Colon (tissue), 2 donors: Measurements from ENCODE around the gene KCNC4.

Source experiments
- FAIRE-seq: peaks from 2 replicates; lab custom pipeline; 2012; peaks lifted over from hg19 to GRCh38; lab: Jason Lieb, UNC
- donor health status: control.
- donor health status: control.

The KCNC4 gene

DNA sequence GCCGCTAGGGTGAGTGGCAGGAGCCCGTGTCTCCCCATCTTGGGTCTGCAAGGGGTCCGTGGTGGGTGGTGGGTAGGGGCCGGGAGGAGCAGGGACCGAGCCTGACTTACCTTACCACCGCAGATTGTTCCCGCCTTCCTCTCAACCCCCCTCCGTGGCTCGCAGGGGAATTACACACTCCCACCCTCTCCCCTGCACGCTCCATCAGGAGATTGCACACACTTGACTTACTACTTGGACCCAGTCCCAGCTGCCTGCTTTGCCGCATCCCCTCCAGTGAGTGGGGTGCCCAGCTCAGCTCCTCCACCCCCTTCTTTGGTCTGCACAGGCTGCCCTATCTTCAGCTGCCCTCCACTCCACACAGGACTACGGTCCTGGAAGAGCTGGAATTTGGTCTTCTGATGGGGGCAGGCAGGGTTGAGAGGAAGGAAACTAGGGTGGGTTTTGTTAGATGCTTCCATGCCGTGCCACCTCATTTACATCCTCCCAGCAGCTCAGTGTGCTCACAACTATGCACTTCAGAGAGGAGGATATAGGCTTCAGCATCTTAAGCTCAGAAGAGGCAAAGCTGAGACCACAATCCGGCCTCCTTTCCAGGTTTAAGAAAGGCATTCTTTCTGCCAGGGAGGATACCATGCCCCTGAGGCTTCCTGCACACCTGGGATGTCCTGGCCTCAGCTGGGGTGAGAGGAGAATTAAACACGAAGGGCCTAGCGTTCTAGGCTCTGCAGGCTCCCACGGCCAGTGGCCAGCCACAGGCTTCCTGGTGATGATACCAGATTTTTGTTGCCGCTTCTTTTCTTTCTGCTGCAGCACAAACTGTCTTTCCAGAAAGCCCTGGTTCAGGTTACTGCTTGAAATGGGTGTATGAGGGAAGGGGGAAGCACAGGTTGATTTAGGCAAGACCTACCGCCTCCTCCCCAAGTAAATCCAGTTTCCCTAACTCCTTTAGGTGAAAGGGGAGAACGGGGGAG lies 2.3 kb downstream of the KCNC4 start:
- FAIRE-seq: no peak

DNA sequence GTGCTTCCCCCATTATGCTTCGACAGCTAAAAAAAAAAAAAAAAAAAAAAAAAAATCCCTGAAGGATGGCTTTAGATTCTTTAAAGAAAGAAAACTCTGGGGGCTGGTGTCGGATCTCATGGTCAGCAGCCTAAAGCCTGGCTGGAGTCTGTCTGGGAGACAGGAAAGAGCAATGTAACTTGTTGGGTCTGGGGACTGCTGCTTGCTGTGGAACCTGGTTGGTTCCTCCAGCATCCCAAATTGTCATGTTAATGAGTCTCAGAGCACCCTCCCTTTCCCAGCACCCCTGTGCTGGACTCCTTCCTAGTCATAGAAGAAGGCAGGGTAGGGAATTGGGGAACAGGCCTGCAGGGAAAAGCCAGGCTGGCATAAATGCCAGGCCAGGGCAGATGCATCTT lies 3.0 kb downstream of the KCNC4 start:
- no peak for FAIRE-seq

- no peak for FAIRE-seq
These were observed 4.6 kb downstream of the KCNC4 start for GRCh38 chr1:110214454-110215404.

DNA sequence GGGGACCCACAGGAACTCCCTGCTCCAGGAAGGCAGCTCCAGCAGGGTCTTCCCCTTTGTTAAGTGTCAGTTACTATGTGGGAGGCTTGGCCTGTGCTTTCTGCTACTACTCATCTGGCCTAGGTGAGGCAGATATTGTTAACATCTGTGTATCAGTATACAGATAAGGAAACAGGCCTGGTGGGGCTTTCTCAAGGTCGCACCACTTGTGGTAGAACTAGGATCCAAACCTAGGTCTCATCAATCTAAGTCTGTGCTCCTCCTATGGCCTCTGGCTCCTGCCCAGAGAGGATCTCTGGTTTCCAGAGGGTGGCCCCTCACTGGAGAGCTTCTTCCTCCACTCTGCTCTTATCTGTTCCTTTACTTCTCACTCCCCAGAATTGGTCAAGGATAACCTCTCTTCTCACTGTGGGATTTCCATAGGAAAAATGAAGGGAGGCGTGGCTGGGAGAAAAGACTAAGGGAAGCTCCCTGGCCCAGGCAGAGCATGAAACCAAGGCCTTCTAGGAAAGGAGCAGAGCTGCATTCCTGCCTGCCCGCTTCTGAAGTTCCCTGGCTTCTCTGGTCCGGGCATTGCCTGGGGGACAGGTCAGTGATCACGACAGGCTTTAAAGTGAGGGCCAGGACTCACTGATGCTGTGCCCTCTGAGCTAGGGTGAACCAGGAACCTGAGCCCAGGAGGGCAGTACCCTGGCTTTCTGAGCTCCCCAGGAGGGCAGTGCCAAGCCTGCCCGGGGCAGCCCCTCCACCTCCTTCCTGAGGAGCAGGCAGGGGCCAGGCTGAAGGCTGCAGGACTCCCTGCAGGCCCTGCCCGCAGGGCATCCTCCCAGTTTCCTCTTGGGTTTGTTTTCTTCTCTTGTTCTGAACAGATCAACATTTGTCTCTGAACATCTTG lies 5.8 kb downstream of the KCNC4 start:
- no peak for FAIRE-seq

DNA sequence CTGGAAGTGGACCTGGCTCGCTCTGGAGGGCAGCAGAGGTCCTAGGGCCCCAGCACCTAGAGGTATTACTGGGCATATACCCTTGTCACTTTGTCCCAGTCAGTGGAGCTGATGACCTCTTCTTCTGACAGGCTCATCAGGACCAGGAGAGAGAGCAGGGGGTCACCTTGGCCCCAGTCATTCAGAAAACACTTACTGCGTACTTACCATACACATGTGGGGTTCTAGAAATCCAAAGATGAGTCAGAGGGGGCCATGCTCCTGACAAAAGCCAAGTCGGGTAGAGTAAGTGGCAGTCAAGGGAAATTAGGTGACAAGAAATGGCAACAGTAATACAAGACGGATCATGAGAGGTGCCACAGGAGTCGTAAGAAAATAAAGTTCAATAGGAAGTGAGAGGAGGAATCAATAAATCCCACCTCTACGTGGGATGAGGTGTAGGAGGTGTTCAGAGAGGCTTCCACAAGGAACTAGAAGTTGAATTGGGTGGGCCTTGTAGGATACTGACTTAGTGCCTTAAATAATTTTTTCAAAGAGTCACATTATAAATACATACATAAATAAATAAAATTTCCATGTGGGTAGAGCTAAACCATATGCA lies 6.8 kb downstream of the KCNC4 start:
- no peak for FAIRE-seq

GRCh38 chr1:110218137-110218536 lies 8.0 kb downstream of the KCNC4 start:
- FAIRE-seq: no peak

GRCh38 chr1:110218739-110219138 lies 8.6 kb downstream of the KCNC4 start:
- FAIRE-seq: no peak

DNA sequence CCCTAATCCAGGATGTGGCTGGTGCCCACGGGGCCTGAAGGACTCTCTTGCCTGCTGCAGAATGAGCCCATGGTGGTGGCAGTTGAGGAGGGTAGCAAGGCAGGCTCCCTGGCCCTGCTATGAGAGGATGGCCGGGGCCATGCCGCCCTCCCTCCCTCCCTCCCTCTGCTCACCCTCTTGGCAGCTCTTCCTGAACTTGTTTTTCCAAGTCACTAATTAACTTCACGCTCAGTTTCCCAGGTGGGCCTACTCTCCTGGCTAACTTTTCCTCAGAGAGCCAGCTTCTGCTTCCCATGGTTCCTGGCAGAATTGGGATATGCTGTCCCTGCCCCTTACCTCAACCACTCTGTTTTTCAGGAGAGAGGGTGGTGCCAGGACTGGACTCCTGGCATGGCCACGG lies 10.2 kb downstream of the KCNC4 start:
- FAIRE-seq: no peak

GRCh38 chr1:110221119-110221518 lies 11.0 kb downstream of the KCNC4 start:
- FAIRE-seq: no peak

GRCh38 chr1:110223127-110223526 lies 13.0 kb downstream of the KCNC4 start:
- no peak for FAIRE-seq

GRCh38 chr1:110223581-110223980 lies 13.5 kb downstream of the KCNC4 start:
- no peak for FAIRE-seq

DNA sequence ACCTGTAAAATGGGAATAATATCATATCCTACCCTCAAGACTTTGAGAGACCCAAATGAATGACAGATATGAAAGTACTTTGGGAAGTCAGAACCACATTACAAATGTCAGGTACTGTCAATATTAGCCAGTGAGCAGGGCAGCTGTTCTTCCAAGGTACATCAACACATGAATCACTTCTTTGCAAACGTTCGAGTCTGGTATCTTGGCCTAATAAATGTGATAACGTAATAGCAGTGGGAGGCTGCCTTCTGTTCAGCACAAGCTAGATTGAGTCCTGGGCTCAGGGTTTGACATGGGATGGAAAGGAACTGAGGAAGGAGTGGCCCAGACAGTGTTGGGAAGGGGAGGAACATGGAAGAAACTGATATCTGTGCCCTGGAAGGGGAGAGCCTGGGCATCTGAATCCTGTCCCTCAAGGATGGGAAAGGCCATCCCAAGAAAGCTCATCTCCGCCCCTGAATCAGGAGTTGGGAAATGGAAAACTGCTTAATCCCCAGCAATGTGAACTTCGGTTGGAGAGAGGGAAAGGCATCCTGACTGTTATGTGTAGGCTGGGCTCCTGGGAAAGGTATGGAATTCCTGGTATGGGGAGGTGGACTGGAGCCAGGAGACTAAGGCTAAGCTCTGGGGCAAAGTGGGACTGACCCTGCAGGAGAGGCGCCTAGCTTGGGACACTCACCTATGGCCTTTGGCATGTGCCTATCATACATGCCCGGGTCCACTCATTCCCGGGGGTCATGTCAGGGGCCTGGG lies 14.3 kb downstream of the KCNC4 start:
- no peak for FAIRE-seq

DNA sequence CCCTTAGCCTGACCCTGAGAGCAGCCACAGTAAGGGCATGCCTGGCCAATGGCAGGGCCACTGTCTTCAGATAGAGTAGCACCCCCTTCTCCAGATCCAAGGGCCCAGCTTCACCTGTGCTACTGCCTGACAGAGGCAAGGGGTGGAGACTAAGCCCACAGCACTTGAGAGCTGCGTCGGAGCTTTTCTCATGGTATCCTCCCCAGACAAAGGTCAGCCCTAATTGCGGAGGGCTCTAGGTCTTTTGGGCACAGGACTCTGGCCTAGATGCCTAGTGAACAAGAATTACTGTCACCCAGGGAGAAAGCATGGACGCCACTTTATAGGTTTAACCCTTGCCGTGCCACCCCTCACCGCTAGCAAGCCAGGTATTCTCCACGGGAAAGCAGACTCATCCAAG lies 15.1 kb downstream of the KCNC4 start:
- no peak for FAIRE-seq

- FAIRE-seq: no peak
These were observed 15.8 kb downstream of the KCNC4 start for GRCh38 chr1:110225756-110226404.

- FAIRE-seq: no peak
These were observed 17.7 kb downstream of the KCNC4 start for GRCh38 chr1:110227774-110228173.

DNA sequence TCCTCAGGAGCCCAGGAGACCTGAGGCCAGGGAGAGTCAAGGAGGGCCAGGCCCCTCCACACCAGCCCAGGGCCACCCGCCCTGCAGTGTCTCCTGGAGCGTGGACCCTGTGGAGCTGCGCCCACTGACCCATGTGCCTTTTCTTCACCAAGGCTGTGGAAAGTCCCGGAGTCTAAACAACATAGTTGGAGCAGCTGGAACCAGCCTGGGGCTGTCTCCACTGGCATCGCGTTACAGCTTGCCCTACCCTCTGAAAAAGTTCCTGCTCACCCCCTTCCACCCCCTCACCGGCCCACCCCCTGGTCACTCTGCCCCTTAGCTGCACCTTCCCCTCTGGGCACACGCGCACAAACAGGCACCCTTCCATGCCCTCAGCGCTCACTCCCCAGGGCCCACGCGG lies 18.3 kb downstream of the KCNC4 start:
- no peak for FAIRE-seq

DNA sequence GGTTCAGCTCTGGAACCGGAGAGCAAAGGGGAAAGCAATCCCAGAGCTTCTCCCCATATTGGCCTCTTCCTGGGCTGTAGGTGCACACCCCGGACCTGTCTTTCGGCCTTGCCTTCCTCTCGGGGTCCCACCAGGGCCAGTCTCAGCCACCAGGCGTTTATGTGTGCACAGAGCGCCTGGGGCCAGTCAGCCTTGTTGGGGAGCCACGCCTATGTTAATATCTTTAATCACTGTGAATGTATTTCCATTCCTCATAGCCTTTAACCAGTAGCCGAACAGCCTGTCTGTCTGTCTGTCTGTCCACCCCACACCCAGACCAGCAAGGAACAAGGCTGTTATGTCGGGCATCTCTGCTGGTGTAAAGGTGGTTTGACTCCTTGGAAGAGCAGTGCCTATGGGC lies 18.8 kb downstream of the KCNC4 start:
- no peak for FAIRE-seq

DNA sequence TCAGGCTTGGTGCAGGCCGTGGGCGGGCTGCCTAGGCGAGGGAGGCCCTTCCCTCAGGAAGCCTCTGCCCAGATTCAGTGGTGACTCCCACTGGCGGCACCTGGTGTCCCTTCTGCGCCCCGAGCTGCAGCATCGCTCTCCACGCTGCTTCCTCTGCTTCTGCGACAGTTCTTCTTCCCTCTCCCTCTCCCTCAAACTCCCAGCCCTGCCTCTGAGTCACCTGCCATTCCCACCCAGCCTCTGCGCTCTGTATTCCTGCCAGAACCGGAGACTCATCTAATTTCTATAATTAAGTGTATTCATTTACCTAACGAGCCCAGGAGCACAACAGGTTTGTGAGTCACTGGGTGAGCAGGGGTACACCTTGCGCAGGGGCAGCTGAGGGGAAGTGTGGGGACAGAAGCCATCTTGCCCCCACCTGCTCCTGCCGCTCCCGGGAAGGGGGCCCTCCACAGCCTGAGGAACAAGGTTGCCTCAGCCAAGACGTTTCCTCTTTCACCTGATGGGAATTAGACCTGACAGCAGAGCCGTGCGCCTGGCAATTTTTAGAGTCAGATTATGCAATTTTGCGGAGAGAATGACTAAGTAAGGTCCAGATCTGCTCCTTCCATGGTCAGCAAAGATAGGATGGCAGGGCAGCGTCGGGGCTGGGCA lies 19.4 kb downstream of the KCNC4 start:
- FAIRE-seq: no peak

GRCh38 chr1:110230381-110231199 lies 20.5 kb downstream of the KCNC4 start:
- no peak for FAIRE-seq
